Upper lobe of left lung (tissue), 4 donors: Measurements from ENCODE around the gene MACROD2.

ENCODE experiments used
- CTCF ChIP-seq, 6 experiments: fragments of 450-650 bp in 4 of 6; fragments of 200-600 bp in 2 of 6; sonication (generic) in 2 of 6; IDR thresholded peaks; one replicate each; pipeline ENCODE4 v1.5.1; 2016 to 2019; ENCODE audit warnings: antibody characterized with exemption in 6 of 6
- EP300 ChIP-seq, 4 donors: sonication (generic); formaldehyde crosslinking; IDR thresholded peaks; one replicate each; pipeline ENCODE4 v1.5.1; 2017; ENCODE audit warnings: antibody characterized with exemption in 4 of 4, control low read depth in 2 of 4
- POLR2A ChIP-seq, 4 donors: fragments of 450-650 bp; IDR thresholded peaks; one replicate each; pipeline ENCODE4 v1.5.1; 2016 to 2017; ENCODE audit warnings: antibody characterized with exemption in 4 of 4, mild to moderate bottlenecking in 2 of 4
- POLR2AphosphoS5 ChIP-seq, 2 donors: sonication (generic); formaldehyde crosslinking; IDR thresholded peaks; one replicate each; pipeline ENCODE4 v1.5.1; 2017; ENCODE audit warnings: antibody characterized with exemption in 2 of 2

DNA sequence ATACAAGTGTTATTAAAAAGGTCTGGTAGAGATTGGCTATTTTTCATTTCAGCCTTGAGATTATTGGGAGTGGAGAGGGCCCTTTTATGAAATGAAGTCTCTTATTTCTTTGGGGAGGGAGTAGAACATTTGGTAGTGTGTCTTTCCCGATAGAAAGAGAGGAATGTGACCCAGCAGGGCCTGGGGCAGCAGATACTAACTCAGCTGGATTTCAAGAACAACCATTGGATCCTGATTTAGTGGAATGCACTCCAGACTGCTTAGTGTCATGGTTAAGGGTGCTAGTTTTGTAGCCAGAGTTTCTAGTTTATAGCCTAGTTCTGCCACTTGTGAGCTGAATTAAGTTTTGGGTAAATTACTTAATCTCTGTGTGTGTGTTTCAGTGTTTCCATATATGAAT, 360.5 kb downstream of the MACROD2 start:
- TF ChIP-seq CTCF (IDR thresholded peaks at IDR 0.05) (no peak), POLR2A (IDR thresholded peaks at IDR 0.05) (no peak), POLR2AphosphoS5 (IDR thresholded peaks at IDR 0.05) (no peak), EP300 (IDR thresholded peaks at IDR 0.05) (no peak)
